Stimulated activated CD4-positive, alpha-beta T cell treated with anti-CD3 and anti-CD28 coated beads, Interleukin-1b, Interleukin-23, amount 100 ng/mL, for 4 hours (primary cell): ENCODE measurements around the gene MARK1.

Source experiments
- DNase-seq, 2 donors: peaks; one replicate each; pipeline ENCODE4 v3.0.0-alpha.2; 2020; ENCODE audit warnings: low read depth in 2 of 2

The MARK1 gene

DNA sequence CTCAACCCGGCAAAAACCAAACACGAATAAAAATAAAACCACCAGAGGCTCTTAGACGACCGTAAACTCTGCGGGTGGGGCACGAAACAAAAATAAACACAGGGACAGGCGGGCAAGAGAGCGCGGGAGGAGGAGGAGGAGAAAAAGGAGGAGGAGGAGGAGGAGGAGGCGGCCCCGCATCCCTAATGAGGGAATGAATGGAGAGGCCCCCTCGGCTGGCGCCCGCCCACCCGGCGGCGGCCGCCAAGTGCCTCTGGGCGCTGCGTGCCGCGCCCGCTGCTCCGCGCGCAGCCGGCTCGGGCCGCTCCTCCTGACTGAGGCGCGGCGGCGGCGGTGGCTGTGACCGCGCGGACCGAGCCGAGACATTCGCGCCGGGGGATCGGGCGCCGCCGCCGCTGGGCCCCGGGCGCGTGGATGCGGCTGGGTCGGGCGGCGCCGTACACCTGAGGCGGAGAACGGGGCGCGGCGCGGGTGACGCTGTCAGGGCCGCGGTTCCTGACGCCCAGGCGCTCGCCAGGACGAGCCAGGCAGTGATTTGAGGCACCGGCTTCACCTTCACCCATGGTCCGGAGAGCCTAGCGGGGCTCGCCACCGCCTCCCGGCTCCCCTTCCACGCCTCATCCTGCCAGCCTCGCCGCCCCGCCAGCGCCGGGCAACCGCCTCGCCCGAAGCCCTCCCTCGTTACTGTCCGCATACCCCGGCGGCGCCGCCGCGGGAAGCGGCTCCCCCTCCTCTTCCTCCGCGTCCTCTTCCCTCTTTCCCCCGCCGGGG, at the start of gene MARK1:
TSS of gene MARK1 (plus strand) at position 229 of the 771 bp plus-strand sequence. CDS start 687 bp downstream, outside the sequence.
- peak in 1 of 2 donors; percentile 5 for DNase-seq

- no peak for DNase-seq
These were observed 44.2 kb upstream of the MARK1 start for GRCh38 chr1:220483700-220484099.

DNA sequence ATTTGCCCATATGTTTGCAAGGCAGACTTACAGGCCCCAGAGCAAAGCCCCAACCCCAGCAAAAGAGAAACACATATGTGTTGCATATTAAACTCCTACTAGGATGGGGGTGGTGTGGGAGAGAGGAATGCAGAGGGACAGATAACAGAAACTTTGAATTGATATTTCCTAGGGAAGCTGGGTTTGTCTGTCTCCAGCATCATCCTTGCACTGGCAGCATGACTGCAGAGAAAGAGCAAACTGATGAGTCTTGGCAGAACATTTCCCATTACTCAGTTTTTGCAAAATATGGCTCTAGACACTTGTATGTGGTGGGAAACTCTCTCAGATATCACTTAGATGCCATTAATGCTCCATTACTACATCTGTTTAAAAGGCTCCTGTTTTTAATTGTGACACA, 43.8 kb upstream of the MARK1 start:
- no peak for DNase-seq

- DNase-seq = no peak
These were observed 42.8 kb upstream of the MARK1 start for GRCh38 chr1:220485131-220485530.

GRCh38 chr1:220485791-220486190, 42.1 kb upstream of the MARK1 start:
- DNase-seq = no peak

GRCh38 chr1:220487297-220487820, 40.6 kb upstream of the MARK1 start:
- DNase-seq = no peak

DNA sequence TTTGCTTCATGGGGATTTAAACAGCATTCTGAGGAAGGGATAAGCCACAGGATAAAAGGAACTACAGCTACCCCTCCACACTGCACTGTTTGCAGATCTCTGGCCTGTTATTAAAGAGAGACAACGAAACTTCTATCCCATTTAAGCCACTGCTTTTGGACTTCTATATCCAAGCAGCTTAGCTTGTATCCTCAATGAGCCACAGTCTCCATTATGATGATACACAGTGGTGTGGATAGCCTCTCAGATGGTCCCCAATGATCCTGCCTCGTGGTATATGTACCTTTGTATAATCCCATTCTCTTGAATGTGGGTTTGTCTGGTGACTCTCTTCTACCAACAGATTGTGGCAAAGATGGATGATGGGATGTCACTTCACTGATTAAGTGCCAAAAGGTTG, 36.0 kb upstream of the MARK1 start:
- DNase-seq = no peak

DNA sequence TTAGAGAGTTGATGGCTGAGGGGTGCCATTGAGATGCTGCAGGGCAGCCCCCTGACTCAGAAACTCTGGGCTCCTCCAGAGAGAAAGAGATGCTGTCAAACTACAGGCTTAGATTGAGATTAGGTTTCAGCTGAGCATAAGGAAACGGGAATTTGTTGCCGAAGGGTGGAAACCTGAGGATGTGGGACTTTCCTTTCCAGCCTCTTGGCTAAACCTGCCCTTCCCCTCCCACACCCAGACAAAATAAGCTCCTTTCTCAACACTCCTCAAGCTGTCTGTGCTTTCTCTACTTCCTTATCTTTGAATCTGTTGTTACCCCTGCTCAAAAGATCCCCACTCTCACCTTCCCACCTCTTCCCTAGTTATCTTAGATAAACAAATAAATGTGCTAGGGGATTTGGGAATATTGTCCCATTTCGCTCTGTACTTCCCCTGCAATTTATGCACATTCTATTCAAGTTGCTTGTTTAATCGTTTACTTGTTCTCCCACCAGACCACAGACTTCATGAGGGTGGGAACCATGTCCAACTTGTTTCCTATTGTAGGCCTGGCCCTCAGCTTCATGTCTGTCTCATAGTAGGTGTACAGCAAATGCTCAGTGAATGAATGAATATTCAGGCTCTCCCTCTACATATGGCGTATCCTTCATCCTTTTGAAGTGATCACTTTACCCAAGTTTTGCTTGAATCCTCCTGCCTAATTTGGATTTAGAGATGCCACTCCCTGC, 30.6 kb upstream of the MARK1 start:
- DNase-seq = no peak

GRCh38 chr1:220498188-220498587, 29.7 kb upstream of the MARK1 start:
- DNase-seq = no peak

DNA sequence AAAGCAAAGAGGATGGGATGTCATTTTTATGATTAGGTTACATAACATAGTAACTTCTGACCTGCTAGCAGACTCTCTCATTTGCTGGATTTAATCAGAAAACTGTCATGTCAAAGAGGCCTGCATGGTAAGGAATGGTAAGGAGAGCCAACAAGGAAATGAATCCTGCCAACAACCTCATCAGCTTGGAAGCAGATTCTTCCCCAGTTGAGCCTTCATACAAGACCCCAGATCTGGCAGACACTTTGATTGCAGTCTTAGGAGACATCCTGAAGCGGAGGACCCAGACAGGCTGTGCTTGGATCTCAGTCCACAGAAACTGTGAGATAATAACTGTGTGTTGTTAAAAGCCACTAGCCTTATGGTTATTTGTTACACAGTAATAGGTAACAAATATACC, 27.6 kb upstream of the MARK1 start:
- DNase-seq = no peak

DNA sequence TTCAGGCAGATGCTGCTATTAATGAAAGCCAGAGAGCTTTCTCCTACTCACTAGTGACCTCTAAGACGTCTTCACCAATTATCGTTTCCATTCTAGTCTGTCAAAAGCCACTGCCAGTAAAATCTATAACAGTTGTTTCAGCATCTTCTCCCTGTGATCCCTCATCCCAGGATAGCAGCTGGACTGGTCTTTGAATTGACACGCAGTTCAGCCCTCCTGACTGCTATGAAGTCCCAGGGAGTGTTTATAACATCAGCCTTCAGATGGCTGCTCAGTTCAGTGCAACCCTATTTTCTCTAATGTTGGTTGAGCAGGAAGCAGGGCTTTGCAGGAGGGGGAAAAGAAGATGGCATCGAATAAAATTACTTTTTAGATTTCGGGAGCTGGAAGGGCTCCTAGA, 23.6 kb upstream of the MARK1 start:
- no peak for DNase-seq

DNA sequence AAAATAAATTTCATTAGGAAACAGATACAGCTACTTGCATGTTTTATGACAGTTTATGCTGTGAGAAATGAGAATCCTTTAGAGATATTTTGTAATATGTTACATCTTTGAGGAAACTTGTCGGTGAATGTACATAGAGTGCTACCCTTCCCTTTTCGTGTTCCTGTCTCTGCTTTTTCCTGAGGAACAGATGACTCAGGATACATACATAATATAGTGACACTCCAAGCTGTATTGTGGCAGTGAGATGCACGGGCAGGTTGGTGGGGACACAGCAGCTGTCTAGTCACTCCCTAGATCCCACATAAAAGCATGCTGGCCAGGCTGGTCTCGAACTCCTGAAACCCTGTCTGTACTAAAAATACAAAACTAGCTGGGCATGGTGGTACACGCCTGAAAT, 20.9 kb upstream of the MARK1 start:
- no peak for DNase-seq

- DNase-seq = no peak
These were observed 16.8 kb upstream of the MARK1 start for GRCh38 chr1:220511179-220511578.

DNA sequence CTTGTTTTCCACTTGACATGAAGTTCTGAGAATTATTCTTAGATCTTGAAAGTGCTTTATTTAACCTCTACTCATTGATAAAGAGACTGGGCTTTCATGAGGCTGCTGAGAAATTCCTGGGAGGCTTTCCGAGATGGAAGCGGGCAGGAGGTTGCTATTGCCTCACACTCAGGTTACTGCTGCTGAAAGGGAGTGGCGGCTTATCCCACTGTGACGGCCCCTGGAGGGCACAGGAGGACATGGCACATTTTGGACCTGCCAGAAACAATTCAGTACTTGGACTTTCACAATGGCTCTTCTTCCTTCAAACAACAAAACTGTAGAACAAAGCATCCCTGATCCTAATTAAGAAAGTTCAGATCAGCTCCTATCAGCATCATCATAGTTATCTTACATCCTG, 16.2 kb upstream of the MARK1 start:
- DNase-seq = no peak

GRCh38 chr1:220513834-220514233, 14.1 kb upstream of the MARK1 start:
- no peak for DNase-seq

DNA sequence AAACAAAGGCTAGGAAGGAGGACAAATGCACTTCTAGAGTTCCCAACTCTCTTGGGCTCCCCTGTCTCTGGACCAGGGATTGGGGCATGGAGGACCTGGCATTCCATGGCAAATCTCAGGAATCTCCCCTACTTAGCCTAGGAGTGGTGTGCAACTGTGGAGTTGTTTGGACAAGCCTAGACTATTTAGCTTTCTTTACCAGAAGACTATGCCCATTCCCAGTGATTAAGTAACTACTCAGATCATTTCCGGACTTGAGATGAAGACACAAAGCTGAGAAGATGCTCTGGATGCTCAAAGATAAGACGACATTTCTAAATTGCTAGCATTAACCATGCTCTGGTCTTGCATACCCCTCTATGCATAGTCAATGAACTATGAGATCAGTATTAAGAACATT, 13.7 kb upstream of the MARK1 start:
- no peak for DNase-seq

GRCh38 chr1:220516014-220516721, 11.8 kb upstream of the MARK1 start:
- DNase-seq = no peak

GRCh38 chr1:220516722-220517042, 11.3 kb upstream of the MARK1 start:
- DNase-seq = no peak

- no peak for DNase-seq
These were observed 6.2 kb upstream of the MARK1 start for GRCh38 chr1:220521778-220522177.

DNA sequence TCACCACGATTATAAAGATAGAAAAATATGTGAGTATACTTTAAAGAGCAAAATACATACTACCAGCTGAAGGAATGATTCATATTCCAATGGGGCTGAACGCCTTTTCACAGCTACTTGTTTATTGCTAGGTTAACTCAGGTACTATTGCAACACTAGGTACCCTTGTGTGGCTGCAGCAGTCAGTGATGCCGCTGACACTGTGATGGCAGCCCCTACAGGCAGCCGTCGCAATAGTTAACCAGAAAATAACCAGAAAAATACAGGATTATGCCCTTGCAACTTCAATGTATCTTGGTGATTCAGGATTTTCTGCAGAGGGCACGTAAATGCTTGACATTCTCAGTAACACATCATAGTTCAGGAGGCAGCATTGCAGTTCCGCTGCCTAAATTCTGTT, 1.6 kb upstream of the MARK1 start:
- no peak for DNase-seq

- DNase-seq = no peak
These were observed 543 bp upstream of the MARK1 start for GRCh38 chr1:220527279-220527907.
